Measurements from ENCODE around the gene TSNAXIP1. TPM values are rescaled to one million over a fixed set of nuclear protein-coding genes. Genes with fewer than 3 reads are reported as not detected.

Gene TSNAXIP1
- total and polyA plus RNA-seq, 9 of the 15 experiments (the other 6 are each of a cell fraction or from before 2014, with no cell fraction given): 0.03 to 0.24 (median 0.11) TPM; not detected in 4

DNA sequence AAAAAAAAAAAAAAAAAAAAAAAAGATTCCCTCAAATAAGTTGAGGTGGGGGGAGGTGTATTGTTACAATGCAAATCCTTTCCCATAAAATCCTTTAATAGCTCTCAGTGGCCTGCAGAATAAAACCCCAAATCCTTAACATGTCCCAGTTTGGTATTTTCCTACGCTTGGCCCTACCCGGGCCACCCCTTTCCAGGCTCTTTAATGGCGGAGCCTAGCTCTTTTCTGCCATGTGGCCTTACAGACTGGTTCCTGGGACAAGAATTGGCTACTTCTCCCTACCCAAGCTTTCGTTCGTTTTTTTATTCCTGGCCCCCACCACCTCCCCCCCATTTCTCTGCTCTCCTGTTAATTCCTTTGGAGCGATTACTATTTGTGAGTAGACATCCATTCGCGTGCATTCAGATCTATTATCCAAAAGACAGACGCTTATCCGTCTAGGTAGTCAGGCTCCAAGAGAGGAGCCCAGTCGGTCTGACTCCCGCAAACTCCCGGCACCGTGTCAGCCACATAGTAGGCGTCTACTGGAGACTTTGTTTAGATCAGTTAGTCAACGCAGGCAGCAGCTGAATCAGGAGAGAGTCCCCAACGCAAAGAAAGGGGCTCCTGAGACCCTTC, 34.6 kb downstream of the TSNAXIP1 start:
- FAIRE-seq: no peak
- in situ Hi-C loops (cut with MboI): no loop called here
- H3K4me3 ChIP-seq: peak overlapping the region; percentile 83
- no peaks in the 10 kb centered on the region for H3K27me3 ChIP-seq (ENCODE audit: control insufficient read depth in 2 of 2, insufficient read depth in 2 of 2, low read length in 2 of 2)
- peaks cover 34 to 40% of the 10 kb centered on the region in 2 experiments for H3K4me1 ChIP-seq (replicated peaks in 1 of 2; ENCODE audit: control insufficient read depth in 2 of 2, insufficient read depth in 2 of 2, low read length in 2 of 2)
- POLR2A ChIA-PET: interaction anchor here (0.7 to 1.1 kb wide), 3 partner anchors 32 to 136 kb away, joined by 3 to 4 read pairs (median 3); partner anchors contain the start of gene EDC4
- peak overlapping the region; percentile 97 for H3K4me2 ChIP-seq (ENCODE audit: insufficient read depth, low read length)
- peak overlapping the region; percentile 94 to 98 for H3K9ac ChIP-seq (ENCODE audit: insufficient read depth in 1 of 2, low read depth in 2 of 2, low read length in 2 of 2)
- H3K9me1 ChIP-seq (ENCODE audit: control insufficient read depth, insufficient read depth, low read length): no peaks in the 10 kb centered on the region
- TSS peak; percentile 81 for BruUV-seq (replicated peaks)
- CTCF ChIA-PET (ENCODE audit: low intra/inter-chr PET ratio): interaction anchor here (0.7 kb wide), 1 partner anchor 24 kb away, joined by 3 read pairs; no protein-coding TSS in a partner anchor
- H2AFZ ChIP-seq (ENCODE audit: low read depth, low read length): peak overlapping the region; percentile 100
- ATAC-seq: peak; percentile 32
- DNase-seq (ENCODE audit: extremely low read depth in 1 of 4, low spot score in 3 of 4): peak in 1 of 4 experiments; percentile 37
- intact Hi-C loops (cut with micrococcal nuclease): no loop called here
- 14% methylated on average over 17 of the region's 17 CpGs for WGBS (ENCODE audit: insufficient coverage, low coverage, missing lambda C conversion rate)
- no peaks in the 10 kb centered on the region for H3K9me3 ChIP-seq (replicated peaks; ENCODE audit: control insufficient read depth, insufficient read depth, low read depth, low read length)
- H3K27ac ChIP-seq (ENCODE audit: extremely low read depth, low read depth, low read length): peak overlapping the region; percentile 99
- no peaks in the 10 kb centered on the region; the same call in 1 of the 2 replicates for H4K20me1 ChIP-seq (replicated peaks; ENCODE audit: control insufficient read depth, insufficient read depth, low read length)
- H3K36me3 ChIP-seq (ENCODE audit: control insufficient read depth, insufficient read depth, low read length): peaks cover 14% of the 10 kb centered on the region
- H3K79me2 ChIP-seq (ENCODE audit: control insufficient read depth, insufficient read depth, low read length): peaks cover 40% of the 10 kb centered on the region
- TF ChIP-seq HDAC1 (IDR thresholded peaks at IDR 0.05) (0 out of 4 replicates have a peak, but pooled peaks of 1 of the 2 experiments have one; percentile 7), MYC (IDR thresholded peaks at IDR 0.05; ENCODE audit: low read depth, low read length) (peak; percentile 70), MYC (CRISPR knock-in tag; IDR thresholded peaks at IDR 0.05; ENCODE audit: borderline replicate concordance, low read depth) (no peak), ZNF384 (IDR thresholded peaks at IDR 0.05; ENCODE audit: low read depth, low read length) (peak; percentile 34; the same call in 1 of the 2 replicates), TGIF2 (CRISPR knock-in tag; IDR thresholded peaks at IDR 0.05) (no peak), ZC3H8 (IDR thresholded peaks at IDR 0.05) (no peak), CBX8 (IDR thresholded peaks at IDR 0.05; ENCODE audit: borderline replicate concordance, extremely low read depth, low read depth, low read length, poor library complexity, severe bottlenecking) (no peak), NFIC (IDR thresholded peaks at IDR 0.05) (0 out of 2 replicates have a peak, but pooled peaks have one; percentile 59), KDM2B (CRISPR knock-in tag; IDR thresholded peaks at IDR 0.05) (no peak)
- TF ChIP-seq, protein P1, sequence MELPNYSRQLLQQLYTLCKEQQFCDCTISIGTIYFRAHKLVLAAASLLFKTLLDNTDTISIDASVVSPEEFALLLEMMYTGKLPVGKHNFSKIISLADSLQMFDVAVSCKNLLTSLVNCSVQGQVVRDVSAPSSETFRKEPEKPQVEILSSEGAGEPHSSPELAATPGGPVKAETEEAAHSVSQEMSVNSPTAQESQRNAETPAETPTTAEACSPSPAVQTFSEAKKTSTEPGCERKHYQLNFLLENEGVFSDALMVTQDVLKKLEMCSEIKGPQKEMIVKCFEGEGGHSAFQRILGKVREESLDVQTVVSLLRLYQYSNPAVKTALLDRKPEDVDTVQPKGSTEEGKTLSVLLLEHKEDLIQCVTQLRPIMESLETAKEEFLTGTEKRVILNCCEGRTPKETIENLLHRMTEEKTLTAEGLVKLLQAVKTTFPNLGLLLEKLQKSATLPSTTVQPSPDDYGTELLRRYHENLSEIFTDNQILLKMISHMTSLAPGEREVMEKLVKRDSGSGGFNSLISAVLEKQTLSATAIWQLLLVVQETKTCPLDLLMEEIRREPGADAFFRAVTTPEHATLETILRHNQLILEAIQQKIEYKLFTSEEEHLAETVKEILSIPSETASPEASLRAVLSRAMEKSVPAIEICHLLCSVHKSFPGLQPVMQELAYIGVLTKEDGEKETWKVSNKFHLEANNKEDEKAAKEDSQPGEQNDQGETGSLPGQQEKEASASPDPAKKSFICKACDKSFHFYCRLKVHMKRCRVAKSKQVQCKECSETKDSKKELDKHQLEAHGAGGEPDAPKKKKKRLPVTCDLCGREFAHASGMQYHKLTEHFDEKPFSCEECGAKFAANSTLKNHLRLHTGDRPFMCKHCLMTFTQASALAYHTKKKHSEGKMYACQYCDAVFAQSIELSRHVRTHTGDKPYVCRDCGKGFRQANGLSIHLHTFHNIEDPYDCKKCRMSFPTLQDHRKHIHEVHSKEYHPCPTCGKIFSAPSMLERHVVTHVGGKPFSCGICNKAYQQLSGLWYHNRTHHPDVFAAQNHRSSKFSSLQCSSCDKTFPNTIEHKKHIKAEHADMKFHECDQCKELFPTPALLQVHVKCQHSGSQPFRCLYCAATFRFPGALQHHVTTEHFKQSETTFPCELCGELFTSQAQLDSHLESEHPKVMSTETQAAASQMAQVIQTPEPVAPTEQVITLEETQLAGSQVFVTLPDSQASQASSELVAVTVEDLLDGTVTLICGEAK (IDR thresholded peaks at IDR 0.05): no peak
- TF ChIP-seq, protein P1 (CRISPR knock-in tag; IDR thresholded peaks at IDR 0.05): no peak
- TF ChIP-seq, protein P2, sequence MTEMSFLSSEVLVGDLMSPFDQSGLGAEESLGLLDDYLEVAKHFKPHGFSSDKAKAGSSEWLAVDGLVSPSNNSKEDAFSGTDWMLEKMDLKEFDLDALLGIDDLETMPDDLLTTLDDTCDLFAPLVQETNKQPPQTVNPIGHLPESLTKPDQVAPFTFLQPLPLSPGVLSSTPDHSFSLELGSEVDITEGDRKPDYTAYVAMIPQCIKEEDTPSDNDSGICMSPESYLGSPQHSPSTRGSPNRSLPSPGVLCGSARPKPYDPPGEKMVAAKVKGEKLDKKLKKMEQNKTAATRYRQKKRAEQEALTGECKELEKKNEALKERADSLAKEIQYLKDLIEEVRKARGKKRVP (CRISPR knock-in tag; IDR thresholded peaks at IDR 0.05): no peak

Measured in K562 (cell line).